Ovary (tissue), 9 donors: ENCODE data around the gene ARID4A. TPM values are rescaled to one million over a fixed set of nuclear protein-coding genes. Genes with fewer than 3 reads are reported as not detected.

ENCODE experiments used
- DNase-seq, 5 donors: peaks; one replicate each; pipeline ENCODE4 v3.0.0-alpha.2; 2019 to 2020
- H3K27ac ChIP-seq, 2 donors: fragments of 200-600 bp; one replicate each; pipeline versions ENCODE4 v1.5.1 to v1.8.0; 2019 to 2022
- H3K27me3 ChIP-seq: fragments of 200-600 bp; one replicate; pipeline ENCODE4 v1.8.0; 2022
- H3K36me3 ChIP-seq: fragments of 200-600 bp; sonication (generic); one replicate; pipeline ENCODE4 v1.5.1; 2019
- H3K4me1 ChIP-seq: one replicate; pipeline ENCODE4 v1.8.1; 2013; ENCODE audit warnings: mild to moderate bottlenecking, moderate library complexity; ENCODE audit not compliant: insufficient read depth
- H3K4me3 ChIP-seq: fragments of 200-600 bp; sonication (generic); one replicate; pipeline ENCODE4 v1.5.1; 2017
- H3K9me3 ChIP-seq, 2 donors: fragments of 200-600 bp in 1 of 2; sonication (generic) in 1 of 2; one replicate each; pipeline versions ENCODE4 v1.5.1 to v1.8.1; 2013 to 2019; ENCODE audit warnings: mild to moderate bottlenecking in 1 of 2, moderate library complexity in 1 of 2
- CTCF ChIP-seq, 3 donors: fragments of 450-650 bp in 2 of 3; fragments of 200-600 bp in 1 of 3; IDR thresholded peaks; one replicate each; pipeline versions ENCODE4 v1.5.1 to v1.8.0; 2016 to 2022; ENCODE audit warnings: antibody characterized with exemption in 3 of 3, mild to moderate bottlenecking in 1 of 3
- EP300 ChIP-seq: sonication (generic); formaldehyde crosslinking; IDR thresholded peaks from one replicate; pipeline ENCODE4 v1.6.1; 2017; ENCODE audit warnings: antibody characterized with exemption
- POLR2A ChIP-seq: fragments of 450-650 bp; IDR thresholded peaks from one replicate; pipeline ENCODE4 v1.6.1; 2017; ENCODE audit warnings: antibody characterized with exemption, mild to moderate bottlenecking, moderate library complexity
- WGBS, 3 donors: extraction: QIAGEN DNeasy Blood & Tissue Kit in 1 of 3; methylation state at CpG; one replicate each; pipeline versions ENCODE4 v1.1.5 to v1.1.7; 2013 to 2017; 5-methylcytosine and 5-hydroxymethylcytosine counted together
- intact Hi-C, 4 donors: fragments of 100-400 bp; cut with DNase I; formaldehyde crosslinking; loops; one replicate each; pipeline versions ENCODE4 v1.11.0 to v1.15.1; 2022 to 2023
- polyA plus RNA-seq, 2 donors: library from polyadenylated mRNA; stranded (reverse); fragments of 200-250 nt in 1 of 2; fragments of 350-450 nt in 1 of 2; fragmentation: Illumina TruSeq in 1 of 2; extraction: RNeasy Lipid Tissue Mini Kit (QIAGEN cat#74804) in 1 of 2; gene quantifications; one replicate each; pipeline ENCODE4 v1.2.3, GENCODE V29; 2013 to 2014
- total RNA-seq, 7 donors: library from RNA; depleted of rRNA in 2 of 7; stranded (reverse); fragments of >200 nt in 2 of 7; fragmentation: NEBNext Ultra II Directional in 3 of 7; extraction: Animal tissue kit (Norgen Biotek cat#: 25700) in 3 of 7; gene quantifications; one replicate each; pipeline versions ENCODE4 v1.1.0 to v1.2.4, GENCODE V29; 2016 to 2023
- donor health status: DM: no; HTN: no; CAD: no; lungs with moderate emphysema.
- donor health status: DM: no; HTN: no; CAD: no.
- donor health status: Bipolar disorder and iron deficiency.
- donor health status: DM: yes; HTN: yes; CAD: no.
- donor health status: DM: no; HTN: no; CAD: no.
- donor health status: DM: yes; HTN: yes; CAD: no.

ARID4A gene
- total and polyA plus RNA-seq, 9 donors: 10.1 to 29.2 (median 23.9) TPM

GRCh38 chr14:58307597-58308316, 9.4 kb downstream of the ARID4A start:
- Histone ChIP-seq H3K9me3 (no peaks in the 10 kb centered on the region), H3K27ac (no peak overlapping the region), H3K4me1 (no peaks in the 10 kb centered on the region), H3K36me3 (no peaks in the 10 kb centered on the region), H3K4me3 (no peak overlapping the region), H3K27me3 (no peaks in the 10 kb centered on the region)
- intact Hi-C loops: no loop called here
- 91 to 93% (median 91%) methylated on average over 8 of the region's 8 CpGs for WGBS, 3 donors
- TF ChIP-seq POLR2A (no peak), EP300 (no peak), CTCF (IDR thresholded peaks at IDR 0.05) (no peak)
- DNase-seq: no peak

GRCh38 chr14:58309086-58309485, 10.7 kb downstream of the ARID4A start:
- Histone ChIP-seq H3K4me3 (no peak overlapping the region), H3K9me3 (no peaks in the 10 kb centered on the region), H3K36me3 (no peaks in the 10 kb centered on the region), H3K27me3 (no peaks in the 10 kb centered on the region), H3K4me1 (no peaks in the 10 kb centered on the region), H3K27ac (no peak overlapping the region)
- TF ChIP-seq EP300 (no peak), CTCF (IDR thresholded peaks at IDR 0.05) (no peak), POLR2A (no peak)
- intact Hi-C loops: no loop called here
- 84 to 91% (median 89%) methylated on average over 2 of the region's 2 CpGs for WGBS, 3 donors
- DNase-seq: no peak

GRCh38 chr14:58313699-58314098, 15.3 kb downstream of the ARID4A start:
- H3K36me3 ChIP-seq: no peaks in the 10 kb centered on the region
- DNase-seq: no peak
- H3K4me3 ChIP-seq: no peak overlapping the region
- H3K27me3 ChIP-seq: no peaks in the 10 kb centered on the region
- TF ChIP-seq CTCF (IDR thresholded peaks at IDR 0.05) (no peak), POLR2A (no peak), EP300 (no peak)
- H3K9me3 ChIP-seq: no peaks in the 10 kb centered on the region
- intact Hi-C loops: no loop called here
- no peak overlapping the region for H3K27ac ChIP-seq
- H3K4me1 ChIP-seq: no peaks in the 10 kb centered on the region
- WGBS, 3 donors: 83 to 100% (median 93%) methylated on average over 1 of the region's 1 CpG

- intact Hi-C loops: no loop called here
- no peaks in the 10 kb centered on the region for H3K9me3 ChIP-seq
- no peaks in the 10 kb centered on the region for H3K4me1 ChIP-seq
- H3K27ac ChIP-seq: no peak overlapping the region
- H3K27me3 ChIP-seq: no peaks in the 10 kb centered on the region
- DNase-seq: no peak
- TF ChIP-seq POLR2A (no peak), EP300 (no peak), CTCF (IDR thresholded peaks at IDR 0.05) (no peak)
- 89 to 94% (median 94%) methylated on average over 1 of the region's 1 CpG for WGBS, 3 donors
- H3K4me3 ChIP-seq: no peak overlapping the region
- no peaks in the 10 kb centered on the region for H3K36me3 ChIP-seq
Measured at GRCh38 chr14:58315606-58316005, 17.3 kb downstream of the ARID4A start.
